Rectal smooth muscle tissue (tissue), 1 donor: ENCODE measurements around the gene ZSWIM6.

Experiments used
- H3K27ac ChIP-seq: one replicate; pipeline ENCODE4 v1.7.0; 2013; ENCODE audit warnings: low read depth, low read length, inconsistent platforms
- H3K27me3 ChIP-seq: one replicate; pipeline ENCODE4 v1.7.0; 2013; ENCODE audit warnings: low read length; ENCODE audit not compliant: control insufficient read depth, insufficient read depth
- H3K36me3 ChIP-seq: one replicate; pipeline ENCODE4 v1.7.0; 2013; ENCODE audit warnings: low read length; ENCODE audit not compliant: control insufficient read depth, insufficient read depth
- H3K4me1 ChIP-seq: one replicate; pipeline ENCODE4 v1.7.0; 2013; ENCODE audit warnings: low read length; ENCODE audit not compliant: control insufficient read depth, insufficient read depth
- H3K4me3 ChIP-seq: one replicate; pipeline ENCODE4 v1.7.0; 2013; ENCODE audit warnings: low read length
- H3K9ac ChIP-seq: one replicate; pipeline ENCODE4 v1.7.0; 2013; ENCODE audit warnings: low read length

ZSWIM6 gene

GRCh38 chr5:61329550-61330128 is 2.4 kb upstream of the ZSWIM6 start:
- no peak overlapping the region for H3K9ac ChIP-seq
- H3K4me1 ChIP-seq = peaks cover 14% of the 10 kb centered on the region
- H3K27ac ChIP-seq = peak overlapping the region; percentile 94
- H3K36me3 ChIP-seq = no peaks in the 10 kb centered on the region
- H3K4me3 ChIP-seq = peak overlapping the region; percentile 61
- H3K27me3 ChIP-seq = no peaks in the 10 kb centered on the region

- H3K27me3 ChIP-seq = no peaks in the 10 kb centered on the region
- peak overlapping the region; percentile 74 for H3K9ac ChIP-seq
- H3K27ac ChIP-seq = peak overlapping the region; percentile 94
- H3K36me3 ChIP-seq = no peaks in the 10 kb centered on the region
- peaks cover 19% of the 10 kb centered on the region for H3K4me1 ChIP-seq
- H3K4me3 ChIP-seq = peak overlapping the region; percentile 94
Observed at GRCh38 chr5:61330341-61330844, 1.7 kb upstream of the ZSWIM6 start.

DNA sequence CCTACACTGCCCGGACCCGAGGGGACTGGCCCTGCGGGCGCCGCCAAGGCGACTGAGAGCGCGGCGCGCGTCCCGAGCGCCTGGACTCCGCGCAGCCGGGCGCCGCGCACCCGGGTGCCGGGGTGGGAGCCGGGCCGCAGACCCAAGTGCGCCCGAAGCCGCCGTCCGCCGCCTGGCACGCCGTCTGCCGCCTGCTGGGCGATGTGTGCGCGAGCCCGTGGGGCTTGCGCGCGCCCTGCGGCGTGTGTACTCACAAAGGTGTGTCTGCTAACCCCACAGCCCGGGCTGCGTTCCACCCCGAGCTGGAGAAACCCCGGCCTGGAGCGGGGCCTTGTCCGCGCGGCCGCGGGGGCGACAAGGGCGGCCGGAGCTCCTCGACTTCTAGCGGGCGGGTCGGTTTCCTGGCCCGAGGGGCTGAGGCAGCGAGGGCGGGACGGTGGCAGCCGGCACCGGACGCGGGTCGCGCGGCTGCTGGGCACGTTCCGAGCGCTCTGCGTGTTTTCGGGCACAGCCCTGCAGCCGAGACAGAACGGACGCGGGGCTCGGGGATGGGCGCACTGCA is 1.1 kb upstream of the ZSWIM6 start:
- H3K36me3 ChIP-seq = no peaks in the 10 kb centered on the region
- peak overlapping the region; percentile 94 for H3K4me3 ChIP-seq
- H3K27ac ChIP-seq = peak overlapping the region; percentile 94
- peaks cover 19% of the 10 kb centered on the region for H3K4me1 ChIP-seq
- H3K27me3 ChIP-seq = no peaks in the 10 kb centered on the region
- H3K9ac ChIP-seq = peak overlapping the region; percentile 74

GRCh38 chr5:61332358-61332749 is 296 bp downstream of the ZSWIM6 start:
- Histone ChIP-seq H3K27me3 (no peaks in the 10 kb centered on the region), H3K9ac (peak overlapping the region; percentile 94), H3K27ac (peak overlapping the region; percentile 94), H3K4me3 (peak overlapping the region; percentile 84), H3K36me3 (no peaks in the 10 kb centered on the region), H3K4me1 (peaks cover 19% of the 10 kb centered on the region)

GRCh38 chr5:61332851-61333320 is 828 bp downstream of the ZSWIM6 start:
- H3K4me1 ChIP-seq = peaks cover 19% of the 10 kb centered on the region
- no peaks in the 10 kb centered on the region for H3K27me3 ChIP-seq
- peak overlapping the region; percentile 85 for H3K27ac ChIP-seq
- H3K9ac ChIP-seq = no peak overlapping the region
- H3K36me3 ChIP-seq = no peaks in the 10 kb centered on the region
- H3K4me3 ChIP-seq = peak overlapping the region; percentile 86

- H3K9ac ChIP-seq = peak overlapping the region; percentile 68
- no peaks in the 10 kb centered on the region for H3K27me3 ChIP-seq
- peaks cover 19% of the 10 kb centered on the region for H3K4me1 ChIP-seq
- no peaks in the 10 kb centered on the region for H3K36me3 ChIP-seq
- H3K27ac ChIP-seq = peak overlapping the region; percentile 85
- peak overlapping the region; percentile 86 for H3K4me3 ChIP-seq
Observed at GRCh38 chr5:61333321-61333953, 1.4 kb downstream of the ZSWIM6 start.

- Histone ChIP-seq H3K36me3 (no peaks in the 10 kb centered on the region), H3K27ac (peak overlapping the region; percentile 85), H3K9ac (peak overlapping the region; percentile 68), H3K4me1 (peaks cover 17% of the 10 kb centered on the region), H3K27me3 (no peaks in the 10 kb centered on the region), H3K4me3 (peak overlapping the region; percentile 86)
Observed at GRCh38 chr5:61333954-61334867, 2.2 kb downstream of the ZSWIM6 start.

- H3K4me3 ChIP-seq = peak overlapping the region; percentile 86
- H3K27ac ChIP-seq = no peak overlapping the region
- H3K27me3 ChIP-seq = no peaks in the 10 kb centered on the region
- H3K4me1 ChIP-seq = peaks cover 9% of the 10 kb centered on the region
- no peaks in the 10 kb centered on the region for H3K36me3 ChIP-seq
- H3K9ac ChIP-seq = no peak overlapping the region
Observed at GRCh38 chr5:61334868-61335615, 3.0 kb downstream of the ZSWIM6 start.

- no peak overlapping the region for H3K4me3 ChIP-seq
- peaks cover 16% of the 10 kb centered on the region for H3K4me1 ChIP-seq
- H3K9ac ChIP-seq = no peak overlapping the region
- no peak overlapping the region for H3K27ac ChIP-seq
- no peaks in the 10 kb centered on the region for H3K36me3 ChIP-seq
- no peaks in the 10 kb centered on the region for H3K27me3 ChIP-seq
Observed at GRCh38 chr5:61339764-61340163, 7.7 kb downstream of the ZSWIM6 start.

DNA sequence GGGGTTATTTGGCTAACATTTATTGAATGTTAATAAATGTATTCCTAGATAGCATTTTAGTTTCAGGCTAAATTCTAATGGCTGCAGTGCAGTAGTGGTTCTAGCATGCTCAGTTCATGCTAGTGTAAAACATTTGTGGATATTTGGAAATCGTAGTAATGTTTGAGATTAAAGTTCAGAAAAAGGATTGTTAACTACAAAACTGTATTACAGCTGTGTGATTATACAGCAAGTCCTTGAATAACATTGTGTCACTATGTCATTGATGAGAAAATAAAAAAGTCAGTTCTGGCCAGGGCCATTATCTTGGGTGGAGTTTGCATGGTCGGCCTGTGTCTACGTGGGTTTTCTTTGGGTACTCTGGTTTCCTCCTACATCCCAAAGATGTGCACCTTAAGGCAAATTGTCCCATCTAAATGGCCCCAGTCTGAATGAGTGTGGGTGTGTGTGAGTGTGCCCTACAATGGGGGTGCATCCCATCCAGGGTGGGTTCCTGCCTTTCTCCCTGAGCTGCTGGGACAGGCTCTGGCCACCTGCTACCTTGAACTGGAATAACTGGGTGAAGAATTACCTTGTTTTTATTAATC is 8.8 kb downstream of the ZSWIM6 start:
- Histone ChIP-seq H3K27me3 (no peaks in the 10 kb centered on the region), H3K9ac (no peak overlapping the region), H3K36me3 (no peaks in the 10 kb centered on the region), H3K27ac (no peak overlapping the region), H3K4me3 (no peak overlapping the region), H3K4me1 (peaks cover 11% of the 10 kb centered on the region)

- peaks cover 12% of the 10 kb centered on the region for H3K4me1 ChIP-seq
- H3K27ac ChIP-seq = no peak overlapping the region
- H3K36me3 ChIP-seq = no peaks in the 10 kb centered on the region
- no peak overlapping the region for H3K9ac ChIP-seq
- H3K4me3 ChIP-seq = no peak overlapping the region
- H3K27me3 ChIP-seq = no peaks in the 10 kb centered on the region
Observed at GRCh38 chr5:61342071-61342501, 10.0 kb downstream of the ZSWIM6 start.
